GM21717 (cell line): ENCODE results near the gene ATP6V0A1.

ENCODE experiments used
- ATAC-seq: cut with Tn5 transposase; IDR thresholded peaks from one replicate; pipeline ENCODE4 v1.9.1; 2021; ENCODE audit warnings: mild to moderate bottlenecking, moderate library complexity; ENCODE audit not compliant: unreplicated experiment

The ATP6V0A1 gene

GRCh38 chr17:42518046-42518754, 59.5 kb downstream of the ATP6V0A1 start:
- ATAC-seq: no peak

GRCh38 chr17:42518755-42519545, 60.3 kb downstream of the ATP6V0A1 start:
- ATAC-seq: no peak

- no peak for ATAC-seq
Observed at GRCh38 chr17:42519546-42520491, 61.1 kb downstream of the ATP6V0A1 start.

- ATAC-seq: no peak
Observed at GRCh38 chr17:42520540-42520951, 61.9 kb downstream of the ATP6V0A1 start.

- no peak for ATAC-seq
Observed at GRCh38 chr17:42521036-42521435, 62.4 kb downstream of the ATP6V0A1 start.

- no peak for ATAC-seq
Observed at GRCh38 chr17:42521666-42522262, 63.1 kb downstream of the ATP6V0A1 start.

GRCh38 chr17:42522263-42522790, 63.6 kb downstream of the ATP6V0A1 start:
- ATAC-seq: no peak

- no peak for ATAC-seq
Observed at GRCh38 chr17:42522798-42523278, 64.2 kb downstream of the ATP6V0A1 start.

GRCh38 chr17:42525221-42525620, 66.5 kb downstream of the ATP6V0A1 start:
- ATAC-seq: no peak

GRCh38 chr17:42526031-42526444, 67.4 kb downstream of the ATP6V0A1 start:
- no peak for ATAC-seq

GRCh38 chr17:42527932-42528331, 69.3 kb downstream of the ATP6V0A1 start:
- ATAC-seq: no peak

GRCh38 chr17:42529061-42529460, 70.4 kb downstream of the ATP6V0A1 start:
- ATAC-seq: no peak

GRCh38 chr17:42530952-42531454, 72.3 kb downstream of the ATP6V0A1 start:
- ATAC-seq: no peak

- no peak for ATAC-seq
Observed at GRCh38 chr17:42531455-42532354, 73.0 kb downstream of the ATP6V0A1 start.

GRCh38 chr17:42535155-42536047, 76.7 kb downstream of the ATP6V0A1 start:
- ATAC-seq: no peak

GRCh38 chr17:42536048-42536371, 77.3 kb downstream of the ATP6V0A1 start, which contains the start of gene NAGLU:
NAGLU (plus strand) TSS chr17:42536241; CDS start chr17:42536273, 32 bp downstream.
- ATAC-seq: peak; percentile 54

GRCh38 chr17:42536372-42537155, 77.9 kb downstream of the ATP6V0A1 start:
- ATAC-seq: peak; percentile 52
